ENCODE data around the gene TLK1. TPM values are rescaled to one million over a fixed set of nuclear protein-coding genes. Genes with fewer than 3 reads are reported as not detected.
"Not testable (repeated sequence)": the region's sequence is repeated elsewhere in the genome, so short reads cannot be mapped to it uniquely, and the experiment has no call there.

The TLK1 gene
- total RNA-seq, 1 donor from 2014 or later = 35.8 TPM

DNA sequence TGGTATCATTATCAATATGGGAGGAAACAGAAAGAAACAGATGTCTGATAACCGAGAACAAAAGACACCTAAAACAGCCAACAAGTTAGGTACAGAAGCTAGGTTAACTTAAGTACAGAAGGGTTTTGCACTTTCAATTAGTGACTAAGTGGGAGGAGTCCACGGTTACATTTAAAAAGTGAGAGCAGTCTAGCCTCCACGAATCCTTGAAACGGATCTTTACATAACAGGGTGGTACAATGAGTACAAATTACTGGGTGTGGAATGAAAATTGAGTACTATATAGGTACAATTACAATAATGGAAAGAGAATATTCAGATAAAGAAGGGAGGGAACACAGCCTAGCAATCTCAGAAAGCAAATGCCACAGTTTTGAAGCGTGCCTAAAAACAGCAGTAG, 76.6 kb downstream of the TLK1 start:
- no peak for DNase-seq (ENCODE audit: extremely low spot score in 2 of 2)
- no peaks in the 10 kb centered on the region for H3K9me3 ChIP-seq
- no peaks in the 10 kb centered on the region for H3K36me3 ChIP-seq
- H3K27me3 ChIP-seq = no peaks in the 10 kb centered on the region
- peaks cover 8% of the 10 kb centered on the region for H3K4me1 ChIP-seq
- TF ChIP-seq POLR2A (IDR thresholded peaks at IDR 0.05) = no peak
- no peak overlapping the region for H3K4me3 ChIP-seq
- H3K27ac ChIP-seq = no peak overlapping the region
- intact Hi-C loops (cut with DNase I) = no loop called here

- Histone ChIP-seq H3K9me3 (no peaks in the 10 kb centered on the region), H3K27me3 (no peaks in the 10 kb centered on the region)
- intact Hi-C loops (cut with DNase I) = no loop called here
Observed at GRCh38 chr2:171083451-171083850, 77.2 kb downstream of the TLK1 start.

DNA sequence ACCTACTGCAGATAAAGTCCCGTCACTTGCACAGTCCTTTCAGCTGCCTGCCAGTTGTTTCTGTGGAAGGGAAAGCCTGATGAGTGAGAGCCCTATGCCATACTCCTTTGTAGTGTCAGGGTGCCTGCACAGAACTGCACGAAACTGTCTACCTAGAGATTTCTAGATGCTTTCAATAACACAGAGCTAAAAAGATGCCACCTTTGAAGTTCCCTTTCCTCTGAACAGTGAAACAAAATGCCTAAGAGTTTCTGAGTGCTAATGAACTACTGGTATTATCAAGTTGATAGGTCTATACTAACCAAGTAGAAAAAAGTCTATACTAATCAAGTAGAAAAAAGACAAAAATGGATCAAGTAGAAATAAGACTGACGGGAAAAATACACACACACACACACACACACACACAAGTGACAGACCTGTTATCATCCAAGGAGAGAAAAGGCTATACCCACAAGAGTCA, 79.0 kb downstream of the TLK1 start:
- Histone ChIP-seq H3K9me3 (no peaks in the 10 kb centered on the region), H3K4me3 (no peak overlapping the region), H3K36me3 (peaks cover 0 to 4% of the 10 kb centered on the region in 2 donors), H3K27me3 (no peaks in the 10 kb centered on the region), H3K27ac (no peak overlapping the region), H3K4me1 (peaks cover 8% of the 10 kb centered on the region)
- TF ChIP-seq POLR2AphosphoS5 (IDR thresholded peaks at IDR 0.05; ENCODE audit: insufficient read depth in 1 of 2, low read depth in 1 of 2) = no peak
- intact Hi-C loops (cut with DNase I) = no loop called here
- DNase-seq (ENCODE audit: extremely low spot score in 2 of 2) = no peak

More at GRCh38 chr2:171083451-171083850, 77.2 kb downstream of the TLK1 start:
- Histone ChIP-seq H3K36me3 (no peaks in the 10 kb centered on the region), H3K4me1 (peaks cover 8% of the 10 kb centered on the region), H3K27ac (no peak overlapping the region), H3K4me3 (no peak overlapping the region)
- no peak for DNase-seq (ENCODE audit: extremely low spot score in 2 of 2)
- no peak for TF ChIP-seq POLR2AphosphoS5 (IDR thresholded peaks at IDR 0.05; ENCODE audit: insufficient read depth in 1 of 2, low read depth in 1 of 2)
- no peak for TF ChIP-seq POLR2A (IDR thresholded peaks at IDR 0.05)
- TF ChIP-seq, protein P1, sequence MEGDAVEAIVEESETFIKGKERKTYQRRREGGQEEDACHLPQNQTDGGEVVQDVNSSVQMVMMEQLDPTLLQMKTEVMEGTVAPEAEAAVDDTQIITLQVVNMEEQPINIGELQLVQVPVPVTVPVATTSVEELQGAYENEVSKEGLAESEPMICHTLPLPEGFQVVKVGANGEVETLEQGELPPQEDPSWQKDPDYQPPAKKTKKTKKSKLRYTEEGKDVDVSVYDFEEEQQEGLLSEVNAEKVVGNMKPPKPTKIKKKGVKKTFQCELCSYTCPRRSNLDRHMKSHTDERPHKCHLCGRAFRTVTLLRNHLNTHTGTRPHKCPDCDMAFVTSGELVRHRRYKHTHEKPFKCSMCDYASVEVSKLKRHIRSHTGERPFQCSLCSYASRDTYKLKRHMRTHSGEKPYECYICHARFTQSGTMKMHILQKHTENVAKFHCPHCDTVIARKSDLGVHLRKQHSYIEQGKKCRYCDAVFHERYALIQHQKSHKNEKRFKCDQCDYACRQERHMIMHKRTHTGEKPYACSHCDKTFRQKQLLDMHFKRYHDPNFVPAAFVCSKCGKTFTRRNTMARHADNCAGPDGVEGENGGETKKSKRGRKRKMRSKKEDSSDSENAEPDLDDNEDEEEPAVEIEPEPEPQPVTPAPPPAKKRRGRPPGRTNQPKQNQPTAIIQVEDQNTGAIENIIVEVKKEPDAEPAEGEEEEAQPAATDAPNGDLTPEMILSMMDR (IDR thresholded peaks at IDR 0.05) = no peak

- peaks cover 8% of the 10 kb centered on the region for H3K4me1 ChIP-seq
- TF ChIP-seq, protein P1 (IDR thresholded peaks at IDR 0.05) = no peak
- no peak for TF ChIP-seq POLR2AphosphoS5 (IDR thresholded peaks at IDR 0.05; ENCODE audit: insufficient read depth in 1 of 2, low read depth in 1 of 2)
- no peak for TF ChIP-seq POLR2A (IDR thresholded peaks at IDR 0.05)
- no peaks in the 10 kb centered on the region for H3K27me3 ChIP-seq
- no peak for DNase-seq (ENCODE audit: extremely low spot score in 2 of 2)
- intact Hi-C loops (cut with DNase I) = no loop called here
- no peak overlapping the region for H3K4me3 ChIP-seq
- H3K27ac ChIP-seq = no peak overlapping the region
- peaks cover 0 to 4% of the 10 kb centered on the region in 2 donors for H3K36me3 ChIP-seq
- no peaks in the 10 kb centered on the region for H3K9me3 ChIP-seq
Observed at GRCh38 chr2:171080607-171081006, 80.1 kb downstream of the TLK1 start.

GRCh38 chr2:171076422-171076821, 84.3 kb downstream of the TLK1 start:
- intact Hi-C loops (cut with DNase I); H3K4me3 ChIP-seq; H3K9me3 ChIP-seq; H3K4me1 ChIP-seq; DNase-seq (ENCODE audit: extremely low spot score in 2 of 2); H3K27me3 ChIP-seq; H3K27ac ChIP-seq; H3K36me3 ChIP-seq: not testable (repeated sequence)

- no peaks in the 10 kb centered on the region for H3K27me3 ChIP-seq
- no peaks in the 10 kb centered on the region for H3K4me1 ChIP-seq
- H3K9me3 ChIP-seq = no peaks in the 10 kb centered on the region
- no peak for DNase-seq (ENCODE audit: extremely low spot score in 2 of 2)
- peaks cover 0 to 11% of the 10 kb centered on the region in 2 donors for H3K36me3 ChIP-seq
- TF ChIP-seq POLR2AphosphoS5 (IDR thresholded peaks at IDR 0.05; ENCODE audit: insufficient read depth in 1 of 2, low read depth in 1 of 2) (no peak), POLR2A (IDR thresholded peaks at IDR 0.05) (no peak)
- TF ChIP-seq, protein P1 (IDR thresholded peaks at IDR 0.05) = no peak
- intact Hi-C loops (cut with DNase I) = no loop called here
- no peak overlapping the region for H3K4me3 ChIP-seq
- no peak overlapping the region for H3K27ac ChIP-seq
Observed at GRCh38 chr2:171072164-171072563, 88.5 kb downstream of the TLK1 start.
